Activated naive CD8-positive, alpha-beta T cell treated with anti-CD3 and anti-CD28 coated beads, Interleukin-2, amount 50 U/mL, for 16 hours (primary cell): Measurements from ENCODE around the gene PIK3C2B.
"Not testable (repeated sequence)": the region's sequence is repeated elsewhere in the genome, so short reads cannot be mapped to it uniquely, and the experiment has no call there.

Source experiments
- DNase-seq: peaks from one replicate; pipeline ENCODE4 v3.0.0-alpha.2; 2020; ENCODE audit warnings: low read depth, low spot score

PIK3C2B gene

GRCh38 chr1:204494281-204495077, at the start of gene PIK3C2B:
TSS of gene PIK3C2B (minus strand) at chr1:204494805. CDS start at chr1:204469802, 25,003 bp downstream.
- DNase-seq: peak; percentile 29

GRCh38 chr1:204544321-204544720, 49.7 kb upstream of the PIK3C2B start:
- DNase-seq: no peak

- no peak for DNase-seq
Observed at GRCh38 chr1:204541626-204542025, 47.0 kb upstream of the PIK3C2B start.

- no peak for DNase-seq
Observed at GRCh38 chr1:204532832-204533231, 38.2 kb upstream of the PIK3C2B start.

- no peak for DNase-seq
Observed at GRCh38 chr1:204530932-204531331, 36.3 kb upstream of the PIK3C2B start.

- DNase-seq: no peak
Observed at GRCh38 chr1:204529371-204529895, 34.8 kb upstream of the PIK3C2B start.

- DNase-seq: no peak
Observed at GRCh38 chr1:204528677-204529076, 34.1 kb upstream of the PIK3C2B start.

GRCh38 chr1:204528241-204528640, 33.6 kb upstream of the PIK3C2B start:
- no peak for DNase-seq

- DNase-seq: no peak
Observed at GRCh38 chr1:204524986-204525385, 30.4 kb upstream of the PIK3C2B start.

- no peak for DNase-seq
Observed at GRCh38 chr1:204523605-204524215, 29.1 kb upstream of the PIK3C2B start.

GRCh38 chr1:204521941-204522521, 27.4 kb upstream of the PIK3C2B start:
- not testable (repeated sequence) for DNase-seq

GRCh38 chr1:204520834-204521709, 26.5 kb upstream of the PIK3C2B start:
- DNase-seq: peak; percentile 25

- DNase-seq: not testable (repeated sequence)
Observed at GRCh38 chr1:204517382-204517781, 22.8 kb upstream of the PIK3C2B start.

- DNase-seq: peak; percentile 89
Observed at GRCh38 chr1:204516180-204516879, 21.7 kb upstream of the PIK3C2B start, which contains the start of gene MDM4. TSS of gene MDM4 (plus strand) at chr1:204516406. CDS start at chr1:204525519, 9,113 bp downstream.

GRCh38 chr1:204514828-204515227, 20.2 kb upstream of the PIK3C2B start:
- no peak for DNase-seq

GRCh38 chr1:204513117-204513716, 18.6 kb upstream of the PIK3C2B start:
- no peak for DNase-seq

GRCh38 chr1:204511366-204511765, 16.8 kb upstream of the PIK3C2B start:
- no peak for DNase-seq

- DNase-seq: no peak
Observed at GRCh38 chr1:204509186-204509635, 14.6 kb upstream of the PIK3C2B start.

GRCh38 chr1:204507317-204508105, 12.9 kb upstream of the PIK3C2B start:
- no peak for DNase-seq
